NCI-H146 treated with DMSO at 0.1 percent for 48 hours (cell line): ENCODE data around the gene IGF1R.

Experiments
- DNase-seq: peaks from one replicate; lab custom pipeline; 2025; ENCODE audit not compliant: unreplicated experiment; lab: John Stamatoyannopoulos, UW

IGF1R gene

GRCh38 chr15:98876451-98877369 is 228.4 kb downstream of the IGF1R start:
- DNase-seq: no peak

GRCh38 chr15:98878172-98878571 is 229.8 kb downstream of the IGF1R start:
- DNase-seq: no peak

- DNase-seq: no peak
Measured at GRCh38 chr15:98878862-98879261, 230.5 kb downstream of the IGF1R start.

GRCh38 chr15:98881526-98882520 is 233.5 kb downstream of the IGF1R start:
- DNase-seq: no peak

GRCh38 chr15:98883478-98883877 is 235.1 kb downstream of the IGF1R start:
- DNase-seq: no peak

GRCh38 chr15:98884894-98885293 is 236.6 kb downstream of the IGF1R start:
- DNase-seq: no peak

- DNase-seq: no peak
Measured at GRCh38 chr15:98887976-98888375, 239.6 kb downstream of the IGF1R start.

GRCh38 chr15:98888820-98889479 is 240.6 kb downstream of the IGF1R start:
- DNase-seq: no peak

GRCh38 chr15:98889930-98890695 is 241.8 kb downstream of the IGF1R start:
- no peak for DNase-seq

- no peak for DNase-seq
Measured at GRCh38 chr15:98891301-98891700, 243.0 kb downstream of the IGF1R start.

- DNase-seq: no peak
Measured at GRCh38 chr15:98893401-98893800, 245.1 kb downstream of the IGF1R start.

GRCh38 chr15:98894312-98894711 is 246.0 kb downstream of the IGF1R start:
- DNase-seq: no peak

- DNase-seq: no peak
Measured at GRCh38 chr15:98896002-98896721, 247.8 kb downstream of the IGF1R start.

GRCh38 chr15:98896802-98897732 is 248.7 kb downstream of the IGF1R start:
- no peak for DNase-seq

- no peak for DNase-seq
Measured at GRCh38 chr15:98898122-98898521, 249.8 kb downstream of the IGF1R start.

GRCh38 chr15:98899272-98900021 is 251.1 kb downstream of the IGF1R start:
- no peak for DNase-seq

- DNase-seq: no peak
Measured at GRCh38 chr15:98900356-98900755, 252.0 kb downstream of the IGF1R start.
